WI38 (cell line): Measurements from ENCODE around the gene GRIK4.

Experiments
- H3K4me3 ChIP-seq: 2 replicates; pipeline ENCODE4 v1.5.1; 2011; ENCODE audit warnings: low read depth, mild to moderate bottlenecking, control low read depth, low read length
- CTCF ChIP-seq: IDR thresholded peaks from 2 replicates; pipeline ENCODE4 v1.5.1; 2012; ENCODE audit warnings: low read depth, mild to moderate bottlenecking, control low read depth, low read length

GRIK4 gene

GRCh38 chr11:120974466-120974865 lies 462.9 kb downstream of the GRIK4 start:
- no peak for TF ChIP-seq CTCF

DNA sequence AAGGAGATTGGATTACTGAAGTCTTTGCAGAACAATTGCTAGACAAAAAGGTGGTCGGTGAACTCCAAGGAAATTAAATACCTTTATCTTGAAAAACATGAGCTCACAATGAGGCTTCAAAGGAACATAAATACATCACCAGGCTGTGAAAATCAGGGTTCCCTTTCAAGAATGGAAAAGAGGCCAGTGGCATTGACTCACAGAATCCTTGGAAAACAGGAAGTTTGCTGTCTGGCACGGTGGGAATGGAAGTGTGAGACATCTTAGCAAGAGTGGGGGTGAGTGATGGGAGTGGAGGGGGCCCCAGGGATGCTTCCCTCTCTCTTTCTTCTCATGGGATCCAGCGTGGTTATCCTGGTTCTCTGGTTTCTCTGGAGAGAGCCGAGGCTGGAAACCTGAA lies 463.4 kb downstream of the GRIK4 start:
- TF ChIP-seq CTCF = no peak
- no peak overlapping the region for H3K4me3 ChIP-seq

More at GRCh38 chr11:120974466-120974865, 462.9 kb downstream of the GRIK4 start:
- no peak overlapping the region for H3K4me3 ChIP-seq

- TF ChIP-seq CTCF = no peak
- H3K4me3 ChIP-seq = no peak overlapping the region
Observed at GRCh38 chr11:120977266-120978137, 466.0 kb downstream of the GRIK4 start.

- no peak for TF ChIP-seq CTCF
- H3K4me3 ChIP-seq = no peak overlapping the region
Observed at GRCh38 chr11:120978701-120979100, 467.2 kb downstream of the GRIK4 start.

DNA sequence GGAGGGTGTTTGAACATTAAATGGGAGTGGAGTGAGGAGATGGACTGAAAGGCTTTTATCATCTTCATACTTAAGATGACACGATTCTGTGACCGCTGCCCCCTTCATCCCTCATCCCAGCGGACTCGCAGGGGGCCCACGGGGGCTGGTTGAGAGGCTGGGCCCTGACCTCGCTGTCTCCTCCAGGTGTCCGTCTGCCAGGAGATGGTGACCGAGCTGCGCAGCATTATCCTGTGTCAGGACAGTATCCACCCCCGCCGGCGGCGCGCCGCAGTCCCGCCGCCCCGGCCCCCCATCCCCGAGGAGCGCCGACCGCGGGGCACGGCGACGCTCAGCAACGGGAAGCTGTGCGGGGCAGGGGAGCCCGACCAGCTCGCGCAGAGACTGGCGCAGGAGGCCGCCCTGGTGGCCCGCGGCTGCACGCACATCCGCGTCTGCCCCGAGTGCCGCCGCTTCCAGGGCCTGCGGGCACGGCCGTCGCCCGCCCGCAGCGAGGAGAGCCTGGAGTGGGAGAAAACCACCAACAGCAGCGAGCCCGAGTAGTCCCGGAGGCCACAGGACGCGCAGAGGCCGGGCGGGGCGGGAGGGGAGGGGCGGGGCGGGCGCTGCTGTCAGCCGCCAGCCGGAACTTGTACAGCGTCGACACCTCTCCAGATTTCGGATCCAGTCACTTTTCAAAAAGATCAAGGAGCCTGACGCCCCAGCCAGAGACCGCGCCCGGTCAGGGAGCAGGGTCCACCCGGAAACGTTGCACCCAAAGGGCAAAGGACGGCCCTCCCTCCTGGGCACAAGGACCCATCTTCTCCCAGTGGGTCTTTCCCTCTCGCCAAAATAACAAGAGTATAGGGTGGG lies 474.4 kb downstream of the GRIK4 start:
- peak overlapping the region; percentile 40 for H3K4me3 ChIP-seq
- TF ChIP-seq CTCF = no peak

DNA sequence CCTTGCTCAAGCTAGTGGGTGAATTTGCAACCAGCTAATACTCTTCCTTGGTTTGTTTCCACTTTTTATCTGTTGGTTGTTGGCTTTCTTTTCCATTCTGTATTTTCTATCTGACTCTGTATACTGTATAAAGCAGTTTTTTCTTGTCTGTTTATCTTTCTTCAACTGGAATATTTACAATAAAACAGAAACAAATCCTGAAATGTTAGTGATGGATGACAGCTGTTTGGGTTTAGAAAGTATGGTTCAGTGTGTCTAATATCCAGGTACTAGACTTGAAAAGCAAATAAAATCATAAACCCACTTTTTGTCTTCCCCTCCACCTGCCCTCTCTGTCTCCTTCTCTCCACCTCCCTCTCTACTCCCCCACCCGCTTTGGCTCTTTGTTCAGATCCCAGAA lies 477.1 kb downstream of the GRIK4 start:
- TF ChIP-seq CTCF = no peak
- H3K4me3 ChIP-seq = no peak overlapping the region
